HG02970 (cell line): ENCODE results near the gene ARHGAP20.

ENCODE experiments used
- ATAC-seq: cut with Tn5 transposase; IDR thresholded peaks from one replicate; pipeline ENCODE4 v1.9.1; 2021; ENCODE audit warnings: mild to moderate bottlenecking, moderate library complexity, moderate number of reproducible peaks; ENCODE audit not compliant: unreplicated experiment, low FRiP score

Gene ARHGAP20, protein sequence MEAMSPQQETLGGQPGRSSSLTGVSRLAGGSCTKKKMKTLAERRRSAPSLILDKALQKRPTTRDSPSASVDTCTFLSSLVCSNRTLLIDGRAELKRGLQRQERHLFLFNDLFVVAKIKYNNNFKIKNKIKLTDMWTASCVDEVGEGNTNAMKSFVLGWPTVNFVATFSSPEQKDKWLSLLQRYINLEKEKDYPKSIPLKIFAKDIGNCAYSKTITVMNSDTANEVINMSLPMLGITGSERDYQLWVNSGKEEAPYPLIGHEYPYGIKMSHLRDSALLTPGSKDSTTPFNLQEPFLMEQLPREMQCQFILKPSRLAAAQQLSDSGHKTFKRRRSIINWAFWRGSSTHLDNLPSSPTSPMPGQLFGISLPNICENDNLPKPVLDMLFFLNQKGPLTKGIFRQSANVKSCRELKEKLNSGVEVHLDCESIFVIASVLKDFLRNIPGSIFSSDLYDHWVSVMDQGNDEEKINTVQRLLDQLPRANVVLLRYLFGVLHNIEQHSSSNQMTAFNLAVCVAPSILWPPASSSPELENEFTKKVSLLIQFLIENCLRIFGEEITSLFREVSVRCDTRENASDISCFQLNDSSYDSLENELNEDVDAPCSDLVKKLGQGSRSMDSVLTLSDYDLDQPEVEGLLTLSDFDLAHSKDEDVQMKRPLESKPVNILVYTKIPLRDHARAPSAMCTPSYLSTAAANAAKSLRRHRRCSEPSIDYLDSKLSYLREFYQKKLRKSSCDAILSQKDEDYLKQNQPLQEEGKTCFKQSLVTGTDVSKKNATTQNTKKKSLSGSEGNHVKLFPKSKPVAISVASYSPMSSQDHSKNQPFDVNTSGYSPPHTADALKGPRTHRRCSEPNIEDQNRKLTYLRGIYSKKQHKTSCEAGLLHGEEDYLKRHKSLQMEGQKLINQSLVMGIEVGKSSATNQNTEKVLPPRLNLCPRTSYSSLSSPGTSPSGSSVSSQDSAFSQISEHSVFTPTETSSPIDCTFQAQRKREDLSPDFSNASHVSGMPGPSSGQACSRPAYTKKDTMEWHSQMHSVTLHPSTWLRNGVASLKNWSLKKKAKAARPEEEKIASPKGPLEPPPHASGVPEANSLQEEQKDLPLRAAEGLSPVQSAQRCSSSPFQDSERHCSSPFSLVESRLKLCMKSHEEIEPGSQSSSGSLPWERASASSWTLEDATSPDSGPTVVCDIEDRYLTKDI

DNA sequence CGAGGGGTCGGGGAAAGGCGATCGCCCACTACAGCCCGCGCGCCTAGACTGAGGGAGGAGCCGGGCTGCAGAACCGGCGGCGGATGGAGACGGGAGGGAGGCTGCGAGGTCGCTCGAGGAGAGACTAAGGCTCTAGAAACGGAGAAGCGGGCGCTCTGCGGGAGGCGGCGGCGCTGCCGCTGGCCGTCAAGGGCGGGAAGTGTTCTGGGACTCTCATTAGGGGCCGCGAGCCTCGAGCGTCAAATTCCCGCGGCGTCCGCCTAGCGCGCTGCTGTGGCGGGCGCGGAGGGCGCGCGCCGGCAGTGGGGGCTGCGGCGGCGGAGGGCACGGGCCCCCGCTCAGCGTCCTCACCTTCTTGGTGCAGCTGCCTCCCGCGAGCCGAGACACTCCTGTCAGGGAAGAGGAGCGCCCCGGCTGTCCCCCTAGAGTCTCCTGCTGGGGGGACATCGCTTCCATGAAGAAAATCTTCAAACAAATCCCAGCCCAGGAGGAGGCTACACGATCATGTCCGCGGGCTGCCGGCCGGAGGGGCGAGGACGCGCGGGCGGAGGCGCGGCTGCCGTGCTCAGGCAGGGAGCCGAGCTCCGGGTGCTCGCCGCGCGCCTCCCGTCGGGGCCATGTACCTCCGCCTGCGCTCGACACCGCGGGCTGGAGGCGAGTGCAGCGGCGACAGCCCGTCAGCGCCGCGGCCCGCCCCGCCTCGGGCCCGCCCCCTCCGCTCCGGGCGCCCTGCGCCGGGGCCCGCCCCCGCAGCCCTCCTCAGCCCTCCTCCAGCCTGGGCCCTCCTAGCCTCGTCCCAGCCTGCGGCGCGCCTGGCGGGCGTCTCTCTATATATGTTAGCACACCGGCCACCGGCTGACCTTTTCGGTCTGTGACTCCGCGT is at the start of gene ARHGAP20:
Gene ARHGAP20, minus strand, starts transcription at position 662 of the 883 bp plus-strand sequence. Its CDS starts 206 bp downstream, at position 456.
- peak; percentile 74 for ATAC-seq

GRCh38 chr11:110761991-110762390 is 49.8 kb upstream of the ARHGAP20 start:
- ATAC-seq: no peak

DNA sequence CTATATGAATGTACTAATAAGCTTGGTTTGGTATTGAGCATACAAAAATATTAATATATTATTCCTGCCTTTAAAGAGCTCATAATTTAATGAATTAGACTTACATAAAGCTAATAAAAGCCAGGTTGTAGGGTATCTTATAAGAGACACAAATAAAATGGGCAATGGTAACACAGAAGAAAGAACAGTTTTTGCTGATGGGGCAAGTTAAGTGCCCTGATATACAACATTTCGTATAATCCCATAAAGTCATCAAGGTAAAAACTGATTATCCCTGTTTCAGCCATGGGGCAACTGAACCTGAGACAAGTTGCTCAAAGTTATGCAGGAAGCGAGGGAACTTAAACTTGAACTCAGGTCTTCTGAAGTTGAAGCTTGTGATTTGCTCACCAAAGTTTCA is 48.9 kb upstream of the ARHGAP20 start:
- ATAC-seq: no peak

- ATAC-seq: no peak
These were observed 47.7 kb upstream of the ARHGAP20 start for GRCh38 chr11:110759972-110760381.

DNA sequence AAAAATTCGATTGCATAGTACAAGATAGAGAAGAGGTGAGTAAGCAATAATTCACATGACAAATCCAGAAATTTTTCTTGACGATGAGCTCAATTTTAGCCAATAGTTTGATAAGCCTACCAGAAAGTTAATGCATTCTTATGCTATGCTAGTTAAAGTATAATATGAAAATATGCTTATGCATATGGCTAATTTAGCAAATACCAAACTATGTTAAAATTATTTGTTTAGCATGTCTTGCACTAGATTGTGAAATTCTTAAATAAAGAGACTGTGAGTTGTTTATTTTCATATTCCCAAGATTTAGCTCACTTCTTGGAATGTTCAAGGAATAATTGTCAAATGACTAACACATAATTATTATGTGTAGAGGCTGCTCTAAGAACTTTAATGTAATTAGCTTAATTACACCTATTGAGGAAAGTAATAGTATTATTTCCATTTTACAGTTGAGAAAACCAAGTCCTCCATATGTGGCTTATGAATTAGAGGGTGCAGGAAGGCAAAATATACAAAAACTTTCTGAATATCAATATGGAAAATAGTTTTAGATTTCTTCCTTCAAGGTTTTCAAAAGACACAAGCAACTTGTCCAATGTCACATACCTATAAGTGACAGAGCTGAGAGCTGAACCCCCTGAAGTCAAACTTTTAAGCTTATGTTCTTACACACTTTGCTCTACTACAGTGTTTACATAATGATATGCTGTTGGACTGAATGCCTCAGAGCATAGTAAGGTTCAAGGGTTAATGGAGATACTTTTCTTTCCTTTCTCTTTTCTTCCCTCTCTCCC is 45.9 kb upstream of the ARHGAP20 start:
- no peak for ATAC-seq

- no peak for ATAC-seq
These were observed 44.8 kb upstream of the ARHGAP20 start for GRCh38 chr11:110757066-110757465.

GRCh38 chr11:110755941-110756340 is 43.7 kb upstream of the ARHGAP20 start:
- no peak for ATAC-seq

DNA sequence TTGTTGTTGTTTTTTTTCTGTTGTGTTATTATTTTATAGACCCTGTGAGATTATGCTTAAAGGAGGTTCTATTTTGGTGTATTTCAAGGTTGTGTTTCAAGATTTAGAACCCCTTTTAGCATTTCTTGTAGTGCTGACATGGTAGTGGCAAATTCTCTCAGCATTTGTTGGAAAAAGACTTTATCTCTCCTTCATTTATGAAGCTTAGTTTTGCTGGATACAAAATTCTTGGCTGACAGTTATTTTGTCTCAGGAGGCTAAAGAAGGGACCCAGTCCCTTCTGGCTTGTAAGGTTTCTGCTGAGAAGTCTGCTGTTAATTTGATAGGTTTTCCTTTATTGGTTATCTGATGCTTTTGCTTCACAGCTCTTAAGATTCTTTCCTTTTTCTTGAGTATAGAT is 40.7 kb upstream of the ARHGAP20 start:
- ATAC-seq: no peak

DNA sequence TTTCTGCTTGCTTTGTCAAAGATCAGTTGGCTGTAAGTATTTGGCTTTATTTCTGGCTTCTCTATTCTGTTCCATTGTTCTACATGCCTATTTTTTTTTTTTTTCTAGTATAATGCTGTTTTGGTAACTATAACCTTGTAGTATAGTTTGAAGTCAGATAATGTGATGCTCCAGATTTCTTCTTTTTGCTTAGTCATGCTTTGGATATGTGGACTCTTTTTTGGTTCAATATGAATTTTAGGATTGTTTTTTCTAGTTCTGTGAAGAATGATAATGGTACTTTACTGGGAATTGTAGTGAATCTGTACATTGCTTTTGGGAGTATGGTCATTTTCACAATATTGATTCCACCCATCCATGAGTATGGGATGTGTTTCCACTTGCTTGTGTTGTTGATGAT is 37.9 kb upstream of the ARHGAP20 start:
- no peak for ATAC-seq

- no peak for ATAC-seq
These were observed 35.3 kb upstream of the ARHGAP20 start for GRCh38 chr11:110747531-110747930.

GRCh38 chr11:110738641-110739040 is 26.4 kb upstream of the ARHGAP20 start:
- ATAC-seq: no peak

DNA sequence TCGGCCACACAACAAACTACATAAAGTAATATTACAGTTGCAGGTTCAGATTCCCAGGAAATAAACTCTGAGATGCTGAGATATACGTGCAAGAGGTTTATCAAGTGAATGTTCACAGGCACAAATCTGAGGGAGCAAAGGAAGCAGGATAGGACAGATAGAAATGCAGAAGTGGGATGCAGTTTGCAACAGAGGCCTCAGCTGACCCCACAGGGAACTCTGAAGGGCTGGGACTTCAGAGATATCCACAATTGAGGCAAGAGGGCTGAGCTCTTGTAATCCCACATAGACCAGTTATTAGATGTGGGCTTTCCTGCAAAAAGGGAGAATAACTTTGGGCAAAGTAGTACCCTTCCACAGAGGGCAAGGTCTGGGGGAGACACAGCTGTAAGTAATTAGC is 25.4 kb upstream of the ARHGAP20 start:
- ATAC-seq: no peak

- ATAC-seq: no peak
These were observed 23.9 kb upstream of the ARHGAP20 start for GRCh38 chr11:110736171-110736553.

- no peak for ATAC-seq
These were observed 23.4 kb upstream of the ARHGAP20 start for GRCh38 chr11:110735455-110736170.

DNA sequence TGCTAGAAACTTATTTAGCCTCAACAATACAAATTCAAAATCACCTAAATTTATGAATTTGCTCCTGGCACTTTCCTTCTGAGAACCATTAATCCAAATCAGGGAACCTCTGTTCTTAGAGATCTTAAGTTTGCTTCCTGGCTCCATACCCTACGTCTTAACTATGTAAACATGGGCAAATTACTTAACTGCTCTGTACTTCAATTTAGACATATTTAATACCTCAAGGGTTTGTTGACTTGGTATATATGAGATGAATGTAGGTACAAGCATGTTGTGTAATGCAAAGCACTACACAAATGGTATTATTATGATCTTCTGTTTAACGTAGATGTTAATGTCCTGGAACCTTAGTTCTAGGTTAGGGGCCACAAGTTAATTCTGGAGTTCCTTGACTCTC is 22.6 kb upstream of the ARHGAP20 start:
- no peak for ATAC-seq

- ATAC-seq: no peak
These were observed 18.5 kb upstream of the ARHGAP20 start for GRCh38 chr11:110730773-110731172.

GRCh38 chr11:110728883-110729282 is 16.6 kb upstream of the ARHGAP20 start:
- no peak for ATAC-seq

GRCh38 chr11:110728476-110728875 is 16.2 kb upstream of the ARHGAP20 start:
- no peak for ATAC-seq
